Spinal cord (tissue), 10 donors: ENCODE results near the gene DZIP1. TPM values are rescaled to one million over a fixed set of nuclear protein-coding genes. Genes with fewer than 3 reads are reported as not detected.
"Not testable (repeated sequence)": the region's sequence is repeated elsewhere in the genome, so short reads cannot be mapped to it uniquely, and the experiment has no call there.

Experiments
- DNase-seq, 6 donors: peaks; one replicate each; pipeline versions ENCODE4 v3.0.0 to v3.0.0-alpha.2; 2013 to 2015; ENCODE audit warnings: low spot score in 6 of 6, low read depth in 4 of 6
- H3K27ac ChIP-seq: one replicate; pipeline ENCODE4 v1.5.1; 2013; ENCODE audit warnings: low read depth, low read length, control low read depth
- H3K27me3 ChIP-seq: one replicate; pipeline ENCODE4 v1.6.1; 2013; ENCODE audit warnings: low read length; ENCODE audit not compliant: control insufficient read depth, insufficient read depth
- H3K36me3 ChIP-seq: one replicate; pipeline ENCODE4 v1.6.1; 2013; ENCODE audit warnings: low read length; ENCODE audit not compliant: control insufficient read depth, insufficient read depth
- H3K4me1 ChIP-seq: one replicate; pipeline ENCODE4 v1.6.1; 2013; ENCODE audit warnings: low read length; ENCODE audit not compliant: control insufficient read depth, insufficient read depth
- H3K4me3 ChIP-seq: one replicate; pipeline ENCODE4 v1.5.1; 2013; ENCODE audit warnings: low read depth, low read length, control low read depth
- H3K9me3 ChIP-seq: one replicate; pipeline ENCODE4 v1.6.1; 2013; ENCODE audit warnings: low read length; ENCODE audit not compliant: control insufficient read depth, insufficient read depth
- WGBS: methylation state at CpG from one replicate; pipeline ENCODE4 v1.1.5; 2013; ENCODE audit warnings: missing lambda C conversion rate; ENCODE audit not compliant: insufficient coverage; 5-methylcytosine and 5-hydroxymethylcytosine counted together
- long read RNA-seq, 4 donors: transcript quantifications; one replicate each; lab custom pipeline, GENCODE V29; 2026
- polyA plus RNA-seq, 2 donors: library from polyadenylated mRNA; unstranded; fragments of 120-200 nt; gene quantifications; one replicate each; pipeline ENCODE4 v1.2.1, GENCODE V29; 2013; ENCODE audit not compliant: insufficient read length in 2 of 2
- total RNA-seq, 2 donors: library from RNA; depleted of rRNA in 1 of 2; stranded (reverse); fragments of 120-200 nt in 1 of 2; fragments of >200 nt in 1 of 2; gene quantifications; one replicate each; pipeline versions ENCODE4 v1.2.3 to v1.2.4, GENCODE V29; 2013 to 2014
- donor health status: healthy.

Gene DZIP1, protein sequence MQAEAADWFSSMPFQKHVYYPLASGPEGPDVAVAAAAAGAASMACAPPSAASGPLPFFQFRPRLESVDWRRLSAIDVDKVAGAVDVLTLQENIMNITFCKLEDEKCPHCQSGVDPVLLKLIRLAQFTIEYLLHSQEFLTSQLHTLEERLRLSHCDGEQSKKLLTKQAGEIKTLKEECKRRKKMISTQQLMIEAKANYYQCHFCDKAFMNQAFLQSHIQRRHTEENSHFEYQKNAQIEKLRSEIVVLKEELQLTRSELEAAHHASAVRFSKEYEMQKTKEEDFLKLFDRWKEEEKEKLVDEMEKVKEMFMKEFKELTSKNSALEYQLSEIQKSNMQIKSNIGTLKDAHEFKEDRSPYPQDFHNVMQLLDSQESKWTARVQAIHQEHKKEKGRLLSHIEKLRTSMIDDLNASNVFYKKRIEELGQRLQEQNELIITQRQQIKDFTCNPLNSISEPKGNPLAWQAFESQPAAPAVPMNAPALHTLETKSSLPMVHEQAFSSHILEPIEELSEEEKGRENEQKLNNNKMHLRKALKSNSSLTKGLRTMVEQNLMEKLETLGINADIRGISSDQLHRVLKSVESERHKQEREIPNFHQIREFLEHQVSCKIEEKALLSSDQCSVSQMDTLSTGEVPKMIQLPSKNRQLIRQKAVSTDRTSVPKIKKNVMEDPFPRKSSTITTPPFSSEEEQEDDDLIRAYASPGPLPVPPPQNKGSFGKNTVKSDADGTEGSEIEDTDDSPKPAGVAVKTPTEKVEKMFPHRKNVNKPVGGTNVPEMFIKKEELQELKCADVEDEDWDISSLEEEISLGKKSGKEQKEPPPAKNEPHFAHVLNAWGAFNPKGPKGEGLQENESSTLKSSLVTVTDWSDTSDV
- total RNA-seq (10 to 100 TPM; 73.6 to 82.5 TPM), polyA plus RNA-seq (100 to 1,000 TPM; 130 to 136 TPM)
- long read RNA-seq, donor 1, partial matches to known transcripts, result 14 of 34 reads
- long read RNA-seq, donor 1, other reads (novel, unspliced or antisense), result 12 of 34 reads
- long read RNA-seq, donor 2, full-length matches to known transcripts, result 4 of 9 reads
- long read RNA-seq, donor 2, partial matches to known transcripts, result 5 of 9 reads
- long read RNA-seq, donor 2, other reads (novel, unspliced or antisense), result 0 of 9 reads
- long read RNA-seq, donor 3, partial matches to known transcripts, result 12 of 15 reads
- long read RNA-seq, donor 3, other reads (novel, unspliced or antisense), result 0 of 15 reads
- long read RNA-seq, donor 4, partial matches to known transcripts, result 0 of 1 reads
- long read RNA-seq, donor 4, other reads (novel, unspliced or antisense), result 0 of 1 reads

- Histone ChIP-seq H3K36me3 (peaks cover 9% of the 10 kb centered on the region), H3K4me1 (peaks cover 17% of the 10 kb centered on the region), H3K9me3 (no peaks in the 10 kb centered on the region), H3K27me3 (no peaks in the 10 kb centered on the region), H3K4me3 (peak within 1 kb of the TSS; percentile 80), H3K27ac (peak within 1 kb of the TSS; percentile 90)
- WGBS, result under 1% methylated on average over 28 of the region's 30 CpGs
- peak; percentile 71 to 96 (median 83) for DNase-seq
These were observed at the start of gene DZIP1 for GRCh38 chr13:95644601-95645052. DZIP1 (minus strand) TSS chr13:95644706; CDS start chr13:95642029, 2,677 bp downstream.

DNA sequence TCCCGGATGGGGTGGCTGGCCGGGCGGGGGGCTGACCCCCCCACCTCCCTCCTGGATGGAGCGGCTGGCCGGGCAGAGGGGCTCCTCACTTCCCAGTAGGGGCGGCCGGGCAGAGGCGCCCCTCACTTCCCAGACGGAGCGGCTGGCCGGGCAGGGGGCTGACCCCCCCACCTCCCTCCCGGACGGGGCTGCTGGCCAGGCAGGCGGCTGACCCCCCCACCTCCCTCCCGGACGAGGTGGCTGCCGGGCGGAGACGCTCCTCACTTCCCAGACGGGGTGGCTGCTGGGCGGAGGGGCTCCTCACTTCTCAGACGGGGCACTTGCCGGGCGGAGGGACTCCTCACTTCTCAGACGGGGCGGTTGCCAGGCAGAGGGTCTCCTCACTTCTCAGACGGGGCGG, 46.5 kb upstream of the DZIP1 start:
- not testable (repeated sequence) for H3K36me3 ChIP-seq, H3K27ac ChIP-seq, H3K4me3 ChIP-seq, H3K9me3 ChIP-seq, H3K27me3 ChIP-seq, DNase-seq, H3K4me1 ChIP-seq
- WGBS, result 100% methylated on average over 6 of the region's 28 CpGs

DNA sequence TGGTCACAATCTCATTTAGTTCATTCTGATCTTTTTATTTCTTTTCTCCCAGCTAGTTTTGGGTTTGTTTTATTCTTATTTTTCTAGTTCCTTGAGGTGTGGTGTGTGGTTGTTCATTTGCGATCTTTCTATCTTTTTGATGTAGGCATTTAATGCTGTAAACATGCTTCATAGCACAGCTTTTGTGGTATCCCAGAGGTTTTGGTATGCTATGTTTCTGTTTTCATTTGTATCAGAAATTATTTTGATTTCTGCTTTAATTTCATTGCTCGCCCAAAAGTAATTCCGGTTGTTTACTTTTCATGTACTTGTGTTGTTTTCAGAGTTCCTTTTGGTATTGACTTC, 45.0 kb upstream of the DZIP1 start:
- DNase-seq, result no peak
- H3K27me3 ChIP-seq, result no peaks in the 10 kb centered on the region
- no CpG with 5 or more reads among the region's 3 CpGs for WGBS
- no peak overlapping the region for H3K27ac ChIP-seq
- no peaks in the 10 kb centered on the region for H3K36me3 ChIP-seq
- H3K9me3 ChIP-seq, result peaks cover 6% of the 10 kb centered on the region
- peaks cover 5% of the 10 kb centered on the region for H3K4me1 ChIP-seq
- H3K4me3 ChIP-seq, result no peak overlapping the region

DNA sequence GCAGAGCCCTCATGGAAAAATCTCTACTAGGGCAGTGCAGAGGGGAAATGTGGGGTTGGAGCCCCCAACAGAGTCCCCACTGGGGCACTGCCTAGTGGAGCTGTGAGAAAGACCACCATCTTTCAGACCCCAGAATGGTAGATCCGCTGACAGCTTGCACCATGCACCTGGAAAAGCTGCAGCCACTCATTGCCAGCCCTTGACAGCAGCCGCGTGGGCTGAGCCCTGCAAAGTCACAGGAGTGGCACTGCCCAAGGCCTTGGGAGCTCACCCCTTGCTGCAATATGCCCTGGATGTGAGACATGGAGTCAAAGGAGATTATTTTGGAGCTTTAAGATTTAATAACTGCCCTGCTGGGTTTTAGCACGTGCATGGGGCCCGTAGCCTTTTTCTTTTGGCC, 40.5 kb upstream of the DZIP1 start:
- 100% methylated on average over 3 of the region's 5 CpGs for WGBS

DNA sequence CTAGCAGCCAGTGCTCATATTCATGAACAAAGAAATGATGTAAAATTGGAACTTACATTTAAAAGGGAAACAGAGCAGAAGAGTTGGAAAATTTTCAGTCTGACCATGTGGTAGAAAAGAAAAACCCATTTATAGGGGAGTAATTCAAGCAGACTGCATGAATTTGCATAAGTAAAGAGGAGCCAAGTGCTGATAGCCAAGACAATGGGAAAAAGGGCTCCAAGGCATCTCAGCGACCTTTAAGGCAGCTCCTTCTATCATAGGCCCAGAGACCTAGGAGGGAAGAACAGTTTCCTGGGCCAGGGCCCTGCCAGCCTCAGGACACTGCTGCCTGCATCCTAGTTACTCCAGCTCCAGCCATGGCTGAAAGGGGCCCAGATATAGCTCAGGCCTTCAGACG, 39.9 kb upstream of the DZIP1 start:
- H3K9me3 ChIP-seq, result peaks cover 7% of the 10 kb centered on the region
- peaks cover 7% of the 10 kb centered on the region for H3K4me1 ChIP-seq
- 58% methylated on average over 2 of the region's 2 CpGs for WGBS
- no peak overlapping the region for H3K27ac ChIP-seq
- no peaks in the 10 kb centered on the region for H3K27me3 ChIP-seq
- no peaks in the 10 kb centered on the region for H3K36me3 ChIP-seq
- H3K4me3 ChIP-seq, result no peak overlapping the region
- DNase-seq, result no peak

More for the DNA sequence above, 40.5 kb upstream of the DZIP1 start:
- H3K27me3 ChIP-seq, H3K36me3 ChIP-seq, H3K9me3 ChIP-seq, H3K4me1 ChIP-seq, H3K27ac ChIP-seq, H3K4me3 ChIP-seq, DNase-seq: not testable (repeated sequence)

DNA sequence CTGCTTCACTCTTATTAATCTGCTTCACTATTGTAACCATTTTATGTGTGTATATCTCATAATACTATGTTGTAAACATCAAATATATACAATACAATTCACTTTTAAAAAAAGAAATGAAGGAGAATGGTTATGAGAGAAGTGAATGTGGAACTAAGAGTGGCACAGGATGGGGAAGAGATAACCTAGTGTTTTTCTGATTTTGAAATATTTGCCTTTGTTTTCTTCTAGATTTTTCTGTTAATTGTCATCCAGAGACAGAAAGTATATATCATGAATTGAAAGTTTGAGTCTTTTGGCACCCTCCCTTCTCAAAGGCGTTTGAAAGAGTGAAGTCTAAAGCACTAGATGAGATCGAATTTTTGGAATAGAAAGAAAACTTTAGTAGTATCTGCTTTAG, 35.2 kb upstream of the DZIP1 start:
- H3K4me3 ChIP-seq, result no peak overlapping the region
- H3K9me3 ChIP-seq, result peaks cover 2% of the 10 kb centered on the region
- no peak overlapping the region for H3K27ac ChIP-seq
- no peaks in the 10 kb centered on the region for H3K36me3 ChIP-seq
- peaks cover 12% of the 10 kb centered on the region for H3K4me1 ChIP-seq
- H3K27me3 ChIP-seq, result no peaks in the 10 kb centered on the region
- no peak for DNase-seq
- WGBS, result no CpG with 5 or more reads among the region's 2 CpGs

- H3K4me1 ChIP-seq, result peaks cover 8% of the 10 kb centered on the region
These were observed 34.5 kb upstream of the DZIP1 start for GRCh38 chr13:95678967-95679366.

GRCh38 chr13:95677564-95678266, 33.2 kb upstream of the DZIP1 start:
- Histone ChIP-seq H3K27me3 (no peaks in the 10 kb centered on the region), H3K36me3 (no peaks in the 10 kb centered on the region), H3K9me3 (no peaks in the 10 kb centered on the region), H3K4me1 (peaks cover 8% of the 10 kb centered on the region), H3K27ac (peak overlapping the region; percentile 94), H3K4me3 (peak overlapping the region; percentile 92)
- peak in 3 of 6 donors; percentile 11 to 32 (median 31) for DNase-seq
- WGBS, result 0% methylated on average over 20 of the region's 30 CpGs

More at GRCh38 chr13:95678967-95679366, 34.5 kb upstream of the DZIP1 start:
- Histone ChIP-seq H3K4me3 (no peak overlapping the region), H3K27me3 (no peaks in the 10 kb centered on the region), H3K36me3 (no peaks in the 10 kb centered on the region), H3K27ac (no peak overlapping the region), H3K9me3 (no peaks in the 10 kb centered on the region)
- 100% methylated on average over 1 of the region's 4 CpGs for WGBS
- DNase-seq, result no peak
